Lower lobe of right lung (tissue), 2 donors: ENCODE results near the gene LRP10. TPM values are rescaled to one million over a fixed set of nuclear protein-coding genes. Genes with fewer than 3 reads are reported as not detected.

ENCODE experiments used
- ATAC-seq, 2 donors: fragments of 200-7000 bp; cut with Tn5 transposase; one replicate each; pipeline ENCODE4 v1.9.1; 2020 to 2022; ENCODE audit warnings: mild to moderate bottlenecking in 2 of 2, moderate library complexity in 2 of 2
- DNase-seq: peaks from one replicate; pipeline ENCODE4 v3.0.0-alpha.2; 2020
- H3K27ac ChIP-seq: fragments of 200-600 bp; one replicate; pipeline ENCODE4 v1.8.0; 2022
- H3K27me3 ChIP-seq: fragments of 200-600 bp; one replicate; pipeline ENCODE4 v1.8.0; 2022; ENCODE audit warnings: low read depth
- H3K36me3 ChIP-seq: fragments of 200-600 bp; one replicate; pipeline ENCODE4 v1.8.0; 2022; ENCODE audit warnings: mild to moderate bottlenecking
- H3K4me1 ChIP-seq: fragments of 200-600 bp; one replicate; pipeline ENCODE4 v1.8.0; 2022
- H3K4me3 ChIP-seq: fragments of 200-600 bp; one replicate; pipeline ENCODE4 v1.8.0; 2022; ENCODE audit warnings: mild to moderate bottlenecking
- H3K9me3 ChIP-seq: fragments of 200-600 bp; one replicate; pipeline ENCODE4 v1.8.0; 2022
- intact Hi-C: fragments of 100-400 bp; cut with DNase I; formaldehyde crosslinking; loops from one replicate; pipeline ENCODE4 v1.11.0; 2022
- total RNA-seq: library from RNA; stranded (reverse); fragmentation: NEBNext Ultra II Directional; extraction: Animal tissue kit (Norgen Biotek cat#: 25700); gene quantifications from one replicate; pipeline ENCODE4 v1.2.1, GENCODE V29; 2021
- TF ChIP-seq, protein P1 (sequence below): fragments of 200-600 bp; IDR thresholded peaks from one replicate; pipeline ENCODE4 v1.8.0; 2022; ENCODE audit warnings: antibody characterized with exemption, mild to moderate bottlenecking
- donor health status: DM: no; HTN: yes; CAD: no; lungs with severe emphysema.

The LRP10 gene
- total RNA-seq, 1 donor from 2014 or later: 134 TPM

DNA sequence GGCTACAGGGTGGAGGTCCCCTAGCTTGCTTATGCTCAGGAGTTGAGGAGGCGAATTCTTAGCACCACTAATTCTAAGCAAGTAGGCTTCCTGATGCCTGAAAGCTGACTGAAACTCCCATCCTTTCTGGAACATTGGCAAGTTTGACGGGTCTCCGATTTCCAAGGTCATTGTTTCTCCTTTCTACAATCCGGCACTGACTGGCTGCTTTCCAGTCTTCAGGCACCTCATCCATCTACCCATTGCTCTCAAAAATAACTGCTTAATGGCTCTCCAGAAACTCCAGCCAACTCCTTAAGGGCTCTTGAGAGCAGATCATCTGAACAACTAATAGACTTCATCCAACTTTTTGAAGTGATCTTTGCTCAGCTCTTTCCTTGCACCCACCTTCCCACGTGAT, 24.8 kb downstream of the LRP10 start:
- intact Hi-C loops: no loop called here
- H3K4me1 ChIP-seq: no peaks in the 10 kb centered on the region
- H3K9me3 ChIP-seq: no peaks in the 10 kb centered on the region
- no peak overlapping the region for H3K27ac ChIP-seq
- no peaks in the 10 kb centered on the region for H3K27me3 ChIP-seq
- ATAC-seq (no peak), DNase-seq (no peak)
- TF ChIP-seq, protein P1, sequence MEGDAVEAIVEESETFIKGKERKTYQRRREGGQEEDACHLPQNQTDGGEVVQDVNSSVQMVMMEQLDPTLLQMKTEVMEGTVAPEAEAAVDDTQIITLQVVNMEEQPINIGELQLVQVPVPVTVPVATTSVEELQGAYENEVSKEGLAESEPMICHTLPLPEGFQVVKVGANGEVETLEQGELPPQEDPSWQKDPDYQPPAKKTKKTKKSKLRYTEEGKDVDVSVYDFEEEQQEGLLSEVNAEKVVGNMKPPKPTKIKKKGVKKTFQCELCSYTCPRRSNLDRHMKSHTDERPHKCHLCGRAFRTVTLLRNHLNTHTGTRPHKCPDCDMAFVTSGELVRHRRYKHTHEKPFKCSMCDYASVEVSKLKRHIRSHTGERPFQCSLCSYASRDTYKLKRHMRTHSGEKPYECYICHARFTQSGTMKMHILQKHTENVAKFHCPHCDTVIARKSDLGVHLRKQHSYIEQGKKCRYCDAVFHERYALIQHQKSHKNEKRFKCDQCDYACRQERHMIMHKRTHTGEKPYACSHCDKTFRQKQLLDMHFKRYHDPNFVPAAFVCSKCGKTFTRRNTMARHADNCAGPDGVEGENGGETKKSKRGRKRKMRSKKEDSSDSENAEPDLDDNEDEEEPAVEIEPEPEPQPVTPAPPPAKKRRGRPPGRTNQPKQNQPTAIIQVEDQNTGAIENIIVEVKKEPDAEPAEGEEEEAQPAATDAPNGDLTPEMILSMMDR: no peak
- H3K36me3 ChIP-seq: peaks cover 19% of the 10 kb centered on the region
- H3K4me3 ChIP-seq: no peak overlapping the region

DNA sequence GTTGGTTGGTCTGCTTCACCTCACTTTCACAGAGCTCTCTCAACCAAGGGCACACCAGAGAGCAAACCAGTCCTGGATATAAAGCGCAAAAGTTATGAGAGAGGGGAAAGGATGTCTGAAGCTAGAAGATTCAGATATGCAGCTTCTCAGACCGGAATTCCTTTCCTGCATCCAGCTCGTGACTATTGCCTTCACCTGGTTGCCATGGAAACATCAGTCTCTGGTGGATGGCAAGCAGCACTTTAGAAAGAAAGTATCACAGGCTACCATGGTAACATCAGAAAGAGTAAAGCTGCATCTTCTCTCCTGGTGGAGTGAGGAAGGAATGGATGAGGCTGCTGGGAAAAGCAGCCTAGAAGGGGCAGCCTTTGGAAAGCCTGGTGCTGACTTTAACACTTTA, 25.2 kb downstream of the LRP10 start:
- Histone ChIP-seq H3K4me3 (no peak overlapping the region), H3K27ac (no peak overlapping the region), H3K4me1 (no peaks in the 10 kb centered on the region), H3K9me3 (no peaks in the 10 kb centered on the region), H3K36me3 (peaks cover 23% of the 10 kb centered on the region), H3K27me3 (no peaks in the 10 kb centered on the region)
- intact Hi-C loops: no loop called here
- DNase-seq (no peak), ATAC-seq (no peak)
- TF ChIP-seq, protein P1: no peak

DNA sequence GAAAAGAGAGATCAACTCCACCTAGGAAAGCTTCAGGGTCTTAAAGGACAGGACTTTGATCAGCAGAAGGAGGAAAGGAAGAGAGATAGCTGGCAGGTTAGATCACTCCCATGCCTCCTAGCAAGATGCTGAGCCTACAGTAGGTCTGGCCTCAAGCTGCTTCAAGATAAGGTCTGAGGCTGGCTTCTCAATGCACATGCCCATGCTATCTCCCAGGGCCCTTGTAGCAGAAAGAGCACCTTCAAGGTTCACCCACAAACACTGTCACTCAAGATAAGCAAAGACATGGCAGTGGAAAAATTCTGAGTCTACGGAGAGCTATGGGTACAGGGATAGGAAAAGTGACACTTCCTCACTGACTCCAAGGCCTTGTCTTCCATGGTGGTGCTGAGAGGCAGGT, 25.8 kb downstream of the LRP10 start:
- no peaks in the 10 kb centered on the region for H3K27me3 ChIP-seq
- no peaks in the 10 kb centered on the region for H3K9me3 ChIP-seq
- peaks cover 29% of the 10 kb centered on the region for H3K36me3 ChIP-seq
- no peak for ATAC-seq
- H3K27ac ChIP-seq: no peak overlapping the region
- no peak overlapping the region for H3K4me3 ChIP-seq
- no peak for DNase-seq
- intact Hi-C loops: no loop called here
- TF ChIP-seq, protein P1: no peak
- no peaks in the 10 kb centered on the region for H3K4me1 ChIP-seq

GRCh38 chr14:22898302-22899090, 27.0 kb downstream of the LRP10 start:
- Histone ChIP-seq H3K4me3 (no peak overlapping the region), H3K36me3 (peaks cover 41% of the 10 kb centered on the region), H3K4me1 (no peaks in the 10 kb centered on the region), H3K27me3 (no peaks in the 10 kb centered on the region), H3K27ac (no peak overlapping the region), H3K9me3 (no peaks in the 10 kb centered on the region)
- TF ChIP-seq, protein P1: no peak
- intact Hi-C loops: no loop called here
- ATAC-seq (no peak), DNase-seq (no peak)

GRCh38 chr14:22900081-22900799, 28.7 kb downstream of the LRP10 start:
- TF ChIP-seq, protein P1: peak; percentile 54
- Histone ChIP-seq H3K4me1 (no peaks in the 10 kb centered on the region), H3K27ac (no peak overlapping the region), H3K4me3 (no peak overlapping the region), H3K36me3 (peaks cover 58% of the 10 kb centered on the region), H3K27me3 (no peaks in the 10 kb centered on the region), H3K9me3 (no peaks in the 10 kb centered on the region)
- DNase-seq (no peak), ATAC-seq (peak; percentile 73 to 76)
- intact Hi-C loops: no loop called here
